HFFc6 (cell line): Measurements from ENCODE around the gene SERTM2. TPM values are rescaled to one million over a fixed set of nuclear protein-coding genes. Genes with fewer than 3 reads are reported as not detected.

Source experiments
- DNase-seq: peaks from one replicate; pipeline ENCODE4 v3.0.0-alpha.2; 2018
- H3K27ac Mint-ChIP-seq: 2 replicates; pipeline ENCODE4 v1.8.0; 2020; ENCODE audit warnings: mild to moderate bottlenecking, mixed read lengths
- H3K27me3 Mint-ChIP-seq: 2 replicates; pipeline ENCODE4 v1.8.0; 2021; ENCODE audit warnings: mild to moderate bottlenecking, moderate library complexity, mixed read lengths; ENCODE audit not compliant: insufficient read depth
- H3K36me3 Mint-ChIP-seq: 2 replicates; pipeline ENCODE4 v1.8.0; 2021; ENCODE audit warnings: low read depth, mixed read lengths
- H3K4me1 Mint-ChIP-seq: 2 replicates; pipeline ENCODE4 v1.8.0; 2020; ENCODE audit warnings: low read depth, mixed read lengths
- H3K4me3 Mint-ChIP-seq: 2 replicates; pipeline ENCODE4 v1.8.0; 2020; ENCODE audit warnings: mild to moderate bottlenecking, moderate library complexity, mixed read lengths
- H3K9me3 Mint-ChIP-seq: 2 replicates; pipeline ENCODE4 v1.8.0; 2020; ENCODE audit warnings: mild to moderate bottlenecking, mixed read lengths
- CTCF ChIP-seq: fragments of 200-600 bp; sonication (generic); IDR thresholded peaks from 2 replicates; pipeline ENCODE4 v1.5.0; 2021; ENCODE audit warnings: antibody characterized with exemption, mild to moderate bottlenecking
- total RNA-seq, 6 experiments: library from RNA; stranded (reverse); fragmentation: NEBNext Ultra II Directional; extraction: Animal tissue kit (Norgen Biotek cat#: 25700); gene quantifications; 2 replicates in 1 of 6; 3 replicates in 5 of 6; pipeline ENCODE4 v1.2.3, GENCODE V29; 2021

SERTM2 gene
- total RNA-seq, 6 experiments from 2014 or later = not detected

- H3K4me3 Mint-ChIP-seq = no peak overlapping the region
- no peaks in the 10 kb centered on the region; the same call in 1 of the 2 replicates for H3K27me3 Mint-ChIP-seq
- H3K27ac Mint-ChIP-seq = no peak overlapping the region
- DNase-seq = no peak
- peaks cover 5% of the 10 kb centered on the region; the same call in 1 of the 2 replicates for H3K9me3 Mint-ChIP-seq
- no peak for TF ChIP-seq CTCF
- no peaks in the 10 kb centered on the region for H3K4me1 Mint-ChIP-seq
- no peaks in the 10 kb centered on the region for H3K36me3 Mint-ChIP-seq
These were observed 3.9 kb downstream of the SERTM2 start for GRCh38 chrX:111515298-111515697.

- Mint-ChIP-seq H3K4me1 (no peaks in the 10 kb centered on the region), H3K9me3 (peaks cover 3% of the 10 kb centered on the region; the same call in 1 of the 2 replicates), H3K4me3 (no peak overlapping the region), H3K27me3 (no peaks in the 10 kb centered on the region), H3K36me3 (no peaks in the 10 kb centered on the region), H3K27ac (no peak overlapping the region)
- no peak for TF ChIP-seq CTCF
- DNase-seq = no peak
These were observed 7.2 kb downstream of the SERTM2 start for GRCh38 chrX:111518667-111519066.

- DNase-seq = no peak
- Mint-ChIP-seq H3K9me3 (peaks cover 5% of the 10 kb centered on the region; the same call in 1 of the 2 replicates), H3K4me1 (no peaks in the 10 kb centered on the region), H3K36me3 (no peaks in the 10 kb centered on the region), H3K27ac (no peak overlapping the region), H3K4me3 (no peak overlapping the region), H3K27me3 (no peaks in the 10 kb centered on the region)
- no peak for TF ChIP-seq CTCF
These were observed 7.8 kb downstream of the SERTM2 start for GRCh38 chrX:111519215-111519614.

GRCh38 chrX:111520506-111520905 lies 9.1 kb downstream of the SERTM2 start:
- no peak overlapping the region for H3K27ac Mint-ChIP-seq
- H3K9me3 Mint-ChIP-seq = peaks cover 5% of the 10 kb centered on the region; the same call in 1 of the 2 replicates
- no peak overlapping the region for H3K4me3 Mint-ChIP-seq
- no peaks in the 10 kb centered on the region for H3K36me3 Mint-ChIP-seq
- no peak for DNase-seq
- no peaks in the 10 kb centered on the region for H3K4me1 Mint-ChIP-seq
- no peak for TF ChIP-seq CTCF
- no peaks in the 10 kb centered on the region for H3K27me3 Mint-ChIP-seq

- Mint-ChIP-seq H3K4me1 (no peaks in the 10 kb centered on the region), H3K9me3 (peaks cover 5% of the 10 kb centered on the region; the same call in 1 of the 2 replicates), H3K27ac (no peak overlapping the region), H3K36me3 (no peaks in the 10 kb centered on the region), H3K27me3 (no peaks in the 10 kb centered on the region), H3K4me3 (no peak overlapping the region)
- DNase-seq = no peak
- no peak for TF ChIP-seq CTCF
These were observed 9.7 kb downstream of the SERTM2 start for GRCh38 chrX:111521169-111521568.
